Neural progenitor cell (in vitro differentiated cells): ENCODE data around the gene ZFHX3. TPM values are rescaled to one million over a fixed set of nuclear protein-coding genes. Genes with fewer than 3 reads are reported as not detected.

Source experiments
- DNase-seq: peaks from one replicate; pipeline ENCODE4 v3.0.0-alpha.2; 2016; ENCODE audit warnings: low spot score
- H2AFZ ChIP-seq: fragments of 200-600 bp; sonication (generic); replicated peaks from 2 replicates; pipeline ENCODE4 v1.6.1; 2016; ENCODE audit warnings: antibody characterized with exemption
- H3F3A ChIP-seq: fragments of 200-600 bp; sonication (generic); 2 replicates; pipeline ENCODE4 v1.6.1; 2016; ENCODE audit warnings: antibody characterized with exemption, low read depth
- H3K27ac ChIP-seq: fragments of 200-600 bp; sonication (generic); 2 replicates; pipeline ENCODE4 v1.5.1; 2016; ENCODE audit warnings: mild to moderate bottlenecking
- H3K27me3 ChIP-seq: fragments of 200-600 bp; sonication (generic); 2 replicates; pipeline ENCODE4 v1.6.1; 2016; ENCODE audit warnings: mild to moderate bottlenecking, moderate library complexity
- H3K36me3 ChIP-seq: fragments of 200-600 bp; sonication (generic); 2 replicates; pipeline ENCODE4 v1.5.1; 2016
- H3K4me1 ChIP-seq: fragments of 200-600 bp; sonication (generic); 2 replicates; pipeline ENCODE4 v1.6.1; 2016; ENCODE audit warnings: mixed run types
- H3K4me2 ChIP-seq: fragments of 200-600 bp; sonication (generic); 2 replicates; pipeline ENCODE4 v1.6.1; 2016
- H3K4me3 ChIP-seq: fragments of 200-600 bp; sonication (generic); 2 replicates; pipeline ENCODE4 v1.5.1; 2016
- H3K79me2 ChIP-seq: fragments of 200-600 bp; sonication (generic); 2 replicates; pipeline ENCODE4 v1.6.1; 2016; ENCODE audit warnings: low read depth
- H3K9ac ChIP-seq: fragments of 200-600 bp; sonication (generic); 2 replicates; pipeline ENCODE4 v1.6.1; 2016
- H3K9me3 ChIP-seq: fragments of 200-600 bp; sonication (generic); 2 replicates; pipeline ENCODE4 v1.5.1; 2016; ENCODE audit warnings: low read depth
- H4K20me1 ChIP-seq: fragments of 200-600 bp; sonication (generic); 2 replicates; pipeline ENCODE4 v1.6.1; 2016; ENCODE audit warnings: low read depth
- H3K27ac Mint-ChIP-seq: 3 replicates; pipeline ENCODE4 v1.8.0; 2021; ENCODE audit warnings: mixed read lengths
- H3K27me3 Mint-ChIP-seq: 2 replicates; pipeline ENCODE4 v1.8.0; 2022; ENCODE audit warnings: low read depth, mild to moderate bottlenecking, inconsistent platforms, moderate library complexity, mixed read lengths; ENCODE audit not compliant: insufficient read depth
- H3K36me3 Mint-ChIP-seq: 3 replicates; pipeline ENCODE4 v1.8.0; 2021; ENCODE audit warnings: mixed read lengths
- H3K4me1 Mint-ChIP-seq: 3 replicates; pipeline ENCODE4 v1.8.0; 2021; ENCODE audit warnings: mixed read lengths
- H3K4me3 Mint-ChIP-seq: 3 replicates; pipeline ENCODE4 v1.8.0; 2021; ENCODE audit warnings: mild to moderate bottlenecking, moderate library complexity, mixed read lengths
- H3K9me3 Mint-ChIP-seq: 3 replicates; pipeline ENCODE4 v1.8.0; 2020; ENCODE audit warnings: mixed read lengths
- EZH2 ChIP-seq: fragments of 200-600 bp; sonication (generic); IDR thresholded peaks from 2 replicates; pipeline ENCODE4 v1.6.1; 2017; ENCODE audit warnings: antibody characterized with exemption, mild to moderate bottlenecking, moderate library complexity
- EZH2phosphoT487 ChIP-seq: fragments of 200-600 bp; sonication (generic); IDR thresholded peaks from 2 replicates; pipeline ENCODE4 v1.6.1; 2017; ENCODE audit warnings: antibody characterized with exemption
- total RNA-seq: library from RNA; depleted of rRNA; stranded (reverse); fragments of >200 nt; gene quantifications from 2 replicates; pipeline ENCODE4 v1.2.3, GENCODE V29; 2015; ENCODE audit warnings: low replicate concordance
- TF ChIP-seq, protein P1 (sequence below): fragments of 200-600 bp; sonication (generic); IDR thresholded peaks from 2 replicates; pipeline ENCODE4 v1.5.1; 2017; ENCODE audit warnings: antibody characterized with exemption, mild to moderate bottlenecking

ZFHX3 gene
- total RNA-seq, 1 donor from 2014 or later, result 2.4 TPM

DNA sequence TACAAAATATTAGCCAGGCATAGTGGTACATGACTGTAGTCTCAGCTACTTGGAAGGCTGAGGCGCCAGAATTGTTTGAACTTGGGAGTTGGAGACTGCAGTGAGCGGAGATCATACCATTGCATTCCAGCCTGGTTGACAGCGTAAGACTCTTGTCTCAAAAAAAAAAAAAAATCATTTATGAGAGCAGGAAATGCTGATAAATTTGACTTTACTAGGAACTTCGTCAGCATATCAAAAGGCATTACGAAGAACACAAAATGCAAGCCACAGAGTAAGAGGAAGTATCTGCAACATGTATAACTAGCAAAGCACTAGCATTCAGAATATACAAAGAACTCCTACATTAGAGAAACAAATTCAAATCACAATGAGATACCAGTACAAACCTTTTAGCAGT, 279.3 kb downstream of the ZFHX3 start:
- H2AFZ ChIP-seq, result no peak overlapping the region
- peaks cover 6% of the 10 kb centered on the region for H3K36me3 Mint-ChIP-seq
- TF ChIP-seq EZH2phosphoT487 (no peak), EZH2 (no peak)
- no peak for DNase-seq
- no peaks in the 10 kb centered on the region for H3K9me3 ChIP-seq
- no peaks in the 10 kb centered on the region for H3K27me3 Mint-ChIP-seq
- no peak overlapping the region for H3K27ac Mint-ChIP-seq
- H3K4me2 ChIP-seq, result no peak overlapping the region
- H3K9ac ChIP-seq, result no peak overlapping the region
- H3K36me3 ChIP-seq, result no peaks in the 10 kb centered on the region
- H3F3A ChIP-seq, result peaks cover 16% of the 10 kb centered on the region
- no peak overlapping the region for H3K4me3 Mint-ChIP-seq
- no peaks in the 10 kb centered on the region for H3K79me2 ChIP-seq
- peaks cover 5% of the 10 kb centered on the region for H3K9me3 Mint-ChIP-seq
- no peak overlapping the region for H3K4me3 ChIP-seq
- H3K4me1 ChIP-seq, result peaks cover 26% of the 10 kb centered on the region
- peaks cover 3% of the 10 kb centered on the region for H4K20me1 ChIP-seq
- no peaks in the 10 kb centered on the region for H3K27me3 ChIP-seq
- H3K27ac ChIP-seq, result no peak overlapping the region
- peaks cover 38% of the 10 kb centered on the region for H3K4me1 Mint-ChIP-seq

DNA sequence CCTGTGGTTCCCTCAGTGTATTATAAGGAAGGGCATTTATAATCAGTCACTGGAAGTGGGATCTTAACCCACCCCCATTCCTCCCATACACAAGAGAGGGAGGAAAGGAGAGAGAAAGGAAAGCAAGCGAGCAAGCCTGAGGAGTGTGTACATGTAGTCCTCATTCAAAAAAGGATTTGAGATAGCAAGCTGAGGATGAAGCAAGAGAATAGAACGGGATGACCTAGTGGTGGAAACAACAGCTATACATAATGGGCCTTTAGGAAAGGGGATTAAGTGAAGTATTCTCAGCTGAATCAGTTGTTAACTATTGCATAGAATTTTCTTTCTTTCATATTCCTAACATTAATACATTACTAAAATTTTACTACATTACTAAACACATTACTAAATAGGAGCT, 281.4 kb downstream of the ZFHX3 start:
- peaks cover 16% of the 10 kb centered on the region for H3F3A ChIP-seq
- no peak for TF ChIP-seq EZH2phosphoT487
- no peak for TF ChIP-seq EZH2
- TF ChIP-seq, protein P1, sequence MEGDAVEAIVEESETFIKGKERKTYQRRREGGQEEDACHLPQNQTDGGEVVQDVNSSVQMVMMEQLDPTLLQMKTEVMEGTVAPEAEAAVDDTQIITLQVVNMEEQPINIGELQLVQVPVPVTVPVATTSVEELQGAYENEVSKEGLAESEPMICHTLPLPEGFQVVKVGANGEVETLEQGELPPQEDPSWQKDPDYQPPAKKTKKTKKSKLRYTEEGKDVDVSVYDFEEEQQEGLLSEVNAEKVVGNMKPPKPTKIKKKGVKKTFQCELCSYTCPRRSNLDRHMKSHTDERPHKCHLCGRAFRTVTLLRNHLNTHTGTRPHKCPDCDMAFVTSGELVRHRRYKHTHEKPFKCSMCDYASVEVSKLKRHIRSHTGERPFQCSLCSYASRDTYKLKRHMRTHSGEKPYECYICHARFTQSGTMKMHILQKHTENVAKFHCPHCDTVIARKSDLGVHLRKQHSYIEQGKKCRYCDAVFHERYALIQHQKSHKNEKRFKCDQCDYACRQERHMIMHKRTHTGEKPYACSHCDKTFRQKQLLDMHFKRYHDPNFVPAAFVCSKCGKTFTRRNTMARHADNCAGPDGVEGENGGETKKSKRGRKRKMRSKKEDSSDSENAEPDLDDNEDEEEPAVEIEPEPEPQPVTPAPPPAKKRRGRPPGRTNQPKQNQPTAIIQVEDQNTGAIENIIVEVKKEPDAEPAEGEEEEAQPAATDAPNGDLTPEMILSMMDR, result no peak
- peaks cover 48% of the 10 kb centered on the region for H3K4me1 Mint-ChIP-seq
- H2AFZ ChIP-seq, result no peak overlapping the region
- H3K27ac ChIP-seq, result peak overlapping the region; percentile 79
- H3K27me3 Mint-ChIP-seq, result no peaks in the 10 kb centered on the region
- no peak overlapping the region for H3K9ac ChIP-seq
- H3K4me3 ChIP-seq, result no peak overlapping the region
- H3K36me3 Mint-ChIP-seq, result peaks cover 3% of the 10 kb centered on the region
- peaks cover 2% of the 10 kb centered on the region for H3K9me3 Mint-ChIP-seq
- H3K4me3 Mint-ChIP-seq, result peak overlapping the region; percentile 27
- H3K9me3 ChIP-seq, result no peaks in the 10 kb centered on the region
- no peaks in the 10 kb centered on the region for H3K27me3 ChIP-seq
- H3K36me3 ChIP-seq, result no peaks in the 10 kb centered on the region
- peak overlapping the region; percentile 78 for H3K27ac Mint-ChIP-seq
- DNase-seq, result peak; percentile 30
- no peaks in the 10 kb centered on the region for H3K79me2 ChIP-seq
- peaks cover 30% of the 10 kb centered on the region for H3K4me1 ChIP-seq
- H3K4me2 ChIP-seq, result peak overlapping the region; percentile 51
- H4K20me1 ChIP-seq, result peaks cover 3% of the 10 kb centered on the region

DNA sequence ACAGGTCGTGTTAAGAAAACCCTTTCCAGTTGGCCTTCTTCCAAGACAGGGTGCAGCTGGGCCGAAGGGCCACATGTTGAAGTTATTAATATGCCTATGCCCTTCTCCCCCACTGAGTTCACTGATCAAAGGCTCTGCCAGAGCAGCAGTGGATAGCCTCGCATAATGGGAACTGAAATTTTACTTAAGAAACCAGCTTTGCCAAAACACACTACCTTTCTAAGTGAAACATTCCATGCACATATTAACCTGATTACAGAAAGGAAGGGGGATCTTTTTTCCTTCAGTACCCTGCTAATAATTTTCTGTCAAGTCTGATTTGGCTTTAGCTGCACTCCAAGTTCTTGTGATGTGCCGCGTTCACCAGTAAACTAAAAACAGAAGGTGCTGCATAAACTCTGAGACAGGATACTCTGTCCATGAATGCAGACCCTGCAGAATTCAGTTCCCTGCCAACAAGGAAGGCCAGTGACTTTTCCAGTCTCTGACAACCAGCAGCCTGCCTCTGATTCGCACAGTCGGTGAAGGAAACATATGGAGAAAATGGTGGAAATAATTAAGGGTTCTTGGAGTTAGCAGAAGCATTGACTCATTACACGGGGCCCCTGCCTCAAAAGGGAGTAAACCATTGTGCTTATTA, 283.8 kb downstream of the ZFHX3 start:
- H3K4me3 Mint-ChIP-seq, result peak overlapping the region; percentile 33

More for the DNA sequence above, 283.8 kb downstream of the ZFHX3 start:
- Histone ChIP-seq H3K27ac (peak overlapping the region; percentile 80), H3K4me2 (peak overlapping the region; percentile 57), H3K9me3 (no peaks in the 10 kb centered on the region), H3F3A (peaks cover 20% of the 10 kb centered on the region), H3K27me3 (no peaks in the 10 kb centered on the region), H3K79me2 (no peaks in the 10 kb centered on the region), H3K9ac (no peak overlapping the region), H4K20me1 (peaks cover 3% of the 10 kb centered on the region), H2AFZ (no peak overlapping the region), H3K4me3 (no peak overlapping the region), H3K4me1 (peaks cover 50% of the 10 kb centered on the region), H3K36me3 (no peaks in the 10 kb centered on the region)
- DNase-seq, result peak; percentile 15
- Mint-ChIP-seq H3K4me1 (peaks cover 52% of the 10 kb centered on the region), H3K36me3 (peaks cover 5% of the 10 kb centered on the region), H3K27ac (peak overlapping the region; percentile 98), H3K9me3 (peaks cover 5% of the 10 kb centered on the region), H3K27me3 (no peaks in the 10 kb centered on the region)
- TF ChIP-seq, protein P1, result no peak
- TF ChIP-seq EZH2 (no peak), EZH2phosphoT487 (no peak)
